ENCODE results near the gene PJA2.

PJA2 gene

DNA sequence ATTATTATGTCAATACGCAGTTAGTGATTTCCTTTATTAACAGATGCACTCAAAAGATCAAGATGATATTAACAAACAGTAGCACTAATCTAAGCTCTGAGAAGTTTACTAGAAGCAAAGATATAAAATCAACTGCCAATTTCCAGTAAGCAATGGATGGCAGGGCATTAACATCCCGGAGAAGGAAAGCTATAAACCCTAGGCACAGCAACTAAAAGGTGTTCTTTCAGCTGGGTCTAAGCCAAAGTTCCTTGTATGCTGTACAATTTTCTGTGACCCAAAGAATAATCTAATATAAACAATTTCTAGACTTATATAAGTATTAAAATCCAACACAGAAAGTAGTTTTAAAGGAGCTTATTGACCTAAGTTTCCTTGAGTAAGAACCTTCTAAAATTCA lies 39.4 kb downstream of the PJA2 start:
- Histone ChIP-seq H2AK5ac (ENCODE audit: low read length) (no peak overlapping the region), H3K56ac (ENCODE audit: low read length) (no peak overlapping the region), H3K18ac (ENCODE audit: low read length) (no peak overlapping the region), H3K79me2 (ENCODE audit: control insufficient read depth, insufficient read depth, low read length) (no peaks in the 10 kb centered on the region), H4K8ac (ENCODE audit: low read depth, low read length) (no peak overlapping the region), H3K9ac (ENCODE audit: low read length) (no peak overlapping the region), H2BK5ac (ENCODE audit: low read length) (no peak overlapping the region), H2BK15ac (replicated peaks; ENCODE audit: low read depth) (no peak overlapping the region), H3K4ac (ENCODE audit: low read depth, low read length) (no peak overlapping the region), H3K27me3 (ENCODE audit: insufficient read depth, low read length, poor library complexity) (no peaks in the 10 kb centered on the region), H3K4me1 (ENCODE audit: control insufficient read depth, low read depth, low read length) (no peaks in the 10 kb centered on the region), H2BK120ac (ENCODE audit: low read depth, low read length) (no peak overlapping the region), H3K23ac (ENCODE audit: low read length) (no peak overlapping the region), H3K4me3 (ENCODE audit: low read length) (no peak overlapping the region), H3K79me1 (ENCODE audit: low read length) (no peaks in the 10 kb centered on the region), H3K36me3 (ENCODE audit: control insufficient read depth, insufficient read depth, low read length) (peaks cover 1% of the 10 kb centered on the region), H3K27ac (ENCODE audit: low read depth, low read length) (no peak overlapping the region), H3K4me2 (ENCODE audit: low read length) (no peak overlapping the region), H4K5ac (ENCODE audit: low read length) (no peak overlapping the region)
- DNase-seq, result no peak
- WGBS (ENCODE audit: extremely low coverage, insufficient coverage, low lambda C conversion rate), result no CpG with 5 or more reads among the region's 2 CpGs

- Histone ChIP-seq H3K18ac (ENCODE audit: low read length) (no peak overlapping the region), H3K79me1 (ENCODE audit: low read length) (no peaks in the 10 kb centered on the region), H3K23ac (ENCODE audit: low read length) (no peak overlapping the region), H3K4ac (ENCODE audit: low read depth, low read length) (no peak overlapping the region), H2BK5ac (ENCODE audit: low read length) (no peak overlapping the region), H4K8ac (ENCODE audit: low read depth, low read length) (no peak overlapping the region), H4K5ac (ENCODE audit: low read length) (no peak overlapping the region), H3K4me2 (ENCODE audit: low read length) (no peak overlapping the region), H2BK15ac (replicated peaks; ENCODE audit: low read depth) (no peak overlapping the region), H3K27ac (ENCODE audit: low read depth, low read length) (no peak overlapping the region), H3K79me2 (ENCODE audit: control insufficient read depth, insufficient read depth, low read length) (no peaks in the 10 kb centered on the region), H3K56ac (ENCODE audit: low read length) (no peak overlapping the region), H3K4me1 (ENCODE audit: control insufficient read depth, low read depth, low read length) (no peaks in the 10 kb centered on the region), H3K36me3 (ENCODE audit: control insufficient read depth, insufficient read depth, low read length) (peaks cover 1% of the 10 kb centered on the region), H3K4me3 (ENCODE audit: low read length) (no peak overlapping the region), H2AK5ac (ENCODE audit: low read length) (no peak overlapping the region), H3K9ac (ENCODE audit: low read length) (no peak overlapping the region), H2BK120ac (ENCODE audit: low read depth, low read length) (no peak overlapping the region), H3K27me3 (ENCODE audit: insufficient read depth, low read length, poor library complexity) (no peaks in the 10 kb centered on the region)
- no peak for DNase-seq
Measured at GRCh38 chr5:109365653-109366052, 44.1 kb downstream of the PJA2 start.

DNA sequence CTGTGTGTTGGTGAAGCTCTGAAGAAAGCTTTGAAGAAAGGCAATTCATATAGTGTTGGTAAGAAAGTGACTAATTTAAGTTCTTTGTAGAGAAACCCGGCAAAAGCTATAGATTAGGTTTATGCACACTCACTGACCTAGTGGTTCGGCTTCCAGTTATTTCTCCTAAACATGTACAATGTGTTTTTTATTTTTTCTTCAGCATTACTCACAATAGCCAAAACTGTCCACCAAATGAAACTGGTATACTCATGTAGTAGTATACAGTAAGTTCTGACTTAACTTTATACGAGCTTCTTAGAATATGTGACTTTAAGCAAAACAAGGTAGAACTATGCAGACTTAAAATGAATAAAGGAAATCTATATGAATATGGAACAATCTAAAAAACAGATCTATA lies 44.8 kb downstream of the PJA2 start:
- H2BK15ac ChIP-seq (replicated peaks; ENCODE audit: low read depth), result no peak overlapping the region
- H4K8ac ChIP-seq (ENCODE audit: low read depth, low read length), result no peak overlapping the region
- H3K9ac ChIP-seq (ENCODE audit: low read length), result no peak overlapping the region
- no peak overlapping the region for H3K18ac ChIP-seq (ENCODE audit: low read length)
- H3K27me3 ChIP-seq (ENCODE audit: insufficient read depth, low read length, poor library complexity), result no peaks in the 10 kb centered on the region
- H3K4me2 ChIP-seq (ENCODE audit: low read length), result no peak overlapping the region
- no peak overlapping the region for H3K27ac ChIP-seq (ENCODE audit: low read depth, low read length)
- no peak overlapping the region for H2BK120ac ChIP-seq (ENCODE audit: low read depth, low read length)
- no peak for DNase-seq
- no peak overlapping the region for H4K5ac ChIP-seq (ENCODE audit: low read length)
- H3K79me1 ChIP-seq (ENCODE audit: low read length), result no peaks in the 10 kb centered on the region
- no peaks in the 10 kb centered on the region for H3K79me2 ChIP-seq (ENCODE audit: control insufficient read depth, insufficient read depth, low read length)
- no CpG with 5 or more reads among the region's 3 CpGs for WGBS (ENCODE audit: extremely low coverage, insufficient coverage, low lambda C conversion rate)
- peaks cover 1% of the 10 kb centered on the region for H3K36me3 ChIP-seq (ENCODE audit: control insufficient read depth, insufficient read depth, low read length)
- no peak overlapping the region for H2BK5ac ChIP-seq (ENCODE audit: low read length)
- no peak overlapping the region for H3K4ac ChIP-seq (ENCODE audit: low read depth, low read length)
- H2AK5ac ChIP-seq (ENCODE audit: low read length), result no peak overlapping the region
- no peak overlapping the region for H3K23ac ChIP-seq (ENCODE audit: low read length)
- H3K56ac ChIP-seq (ENCODE audit: low read length), result no peak overlapping the region
- no peak overlapping the region for H3K4me3 ChIP-seq (ENCODE audit: low read length)
- H3K4me1 ChIP-seq (ENCODE audit: control insufficient read depth, low read depth, low read length), result no peaks in the 10 kb centered on the region

GRCh38 chr5:109359642-109360041 lies 50.1 kb downstream of the PJA2 start:
- no CpG with 5 or more reads among the region's 3 CpGs for WGBS (ENCODE audit: extremely low coverage, insufficient coverage, low lambda C conversion rate)
- no peak for DNase-seq
- Histone ChIP-seq H3K4me1 (ENCODE audit: control insufficient read depth, low read depth, low read length) (no peaks in the 10 kb centered on the region), H3K23ac (ENCODE audit: low read length) (no peak overlapping the region), H2BK15ac (replicated peaks; ENCODE audit: low read depth) (no peak overlapping the region), H2AK5ac (ENCODE audit: low read length) (no peak overlapping the region), H3K27ac (ENCODE audit: low read depth, low read length) (no peak overlapping the region), H3K79me1 (ENCODE audit: low read length) (no peaks in the 10 kb centered on the region), H3K4me2 (ENCODE audit: low read length) (no peak overlapping the region), H3K9ac (ENCODE audit: low read length) (no peak overlapping the region), H3K4ac (ENCODE audit: low read depth, low read length) (no peak overlapping the region), H3K27me3 (ENCODE audit: insufficient read depth, low read length, poor library complexity) (no peaks in the 10 kb centered on the region), H2BK120ac (ENCODE audit: low read depth, low read length) (no peak overlapping the region), H2BK5ac (ENCODE audit: low read length) (no peak overlapping the region), H3K56ac (ENCODE audit: low read length) (no peak overlapping the region), H3K4me3 (ENCODE audit: low read length) (no peak overlapping the region), H3K18ac (ENCODE audit: low read length) (no peak overlapping the region), H4K5ac (ENCODE audit: low read length) (no peak overlapping the region), H3K36me3 (ENCODE audit: control insufficient read depth, insufficient read depth, low read length) (no peaks in the 10 kb centered on the region), H4K8ac (ENCODE audit: low read depth, low read length) (no peak overlapping the region), H3K79me2 (ENCODE audit: control insufficient read depth, insufficient read depth, low read length) (no peaks in the 10 kb centered on the region)

- Histone ChIP-seq H3K27me3 (ENCODE audit: insufficient read depth, low read length, poor library complexity) (no peaks in the 10 kb centered on the region), H3K4me2 (ENCODE audit: low read length) (no peak overlapping the region), H3K79me1 (ENCODE audit: low read length) (no peaks in the 10 kb centered on the region), H3K4me1 (ENCODE audit: control insufficient read depth, low read depth, low read length) (no peaks in the 10 kb centered on the region), H2AK5ac (ENCODE audit: low read length) (no peak overlapping the region), H3K4me3 (ENCODE audit: low read length) (no peak overlapping the region), H3K9ac (ENCODE audit: low read length) (no peak overlapping the region), H3K36me3 (ENCODE audit: control insufficient read depth, insufficient read depth, low read length) (no peaks in the 10 kb centered on the region), H2BK15ac (replicated peaks; ENCODE audit: low read depth) (no peak overlapping the region), H3K4ac (ENCODE audit: low read depth, low read length) (no peak overlapping the region), H3K79me2 (ENCODE audit: control insufficient read depth, insufficient read depth, low read length) (no peaks in the 10 kb centered on the region), H3K56ac (ENCODE audit: low read length) (no peak overlapping the region), H2BK5ac (ENCODE audit: low read length) (no peak overlapping the region), H4K5ac (ENCODE audit: low read length) (no peak overlapping the region), H3K23ac (ENCODE audit: low read length) (no peak overlapping the region), H3K18ac (ENCODE audit: low read length) (no peak overlapping the region), H3K27ac (ENCODE audit: low read depth, low read length) (no peak overlapping the region), H4K8ac (ENCODE audit: low read depth, low read length) (no peak overlapping the region), H2BK120ac (ENCODE audit: low read depth, low read length) (no peak overlapping the region)
- no peak for DNase-seq
- no CpG with 5 or more reads among the region's 2 CpGs for WGBS (ENCODE audit: extremely low coverage, insufficient coverage, low lambda C conversion rate)
Measured at GRCh38 chr5:109357807-109358206, 52.0 kb downstream of the PJA2 start.

- H3K36me3 ChIP-seq (ENCODE audit: control insufficient read depth, insufficient read depth, low read length), result no peaks in the 10 kb centered on the region
Measured at GRCh38 chr5:109354761-109355160, 55.0 kb downstream of the PJA2 start.

More at GRCh38 chr5:109354761-109355160, 55.0 kb downstream of the PJA2 start:
- Histone ChIP-seq H3K4ac (ENCODE audit: low read depth, low read length) (no peak overlapping the region), H2AK5ac (ENCODE audit: low read length) (no peak overlapping the region), H3K79me1 (ENCODE audit: low read length) (no peaks in the 10 kb centered on the region), H3K9ac (ENCODE audit: low read length) (no peak overlapping the region), H3K4me3 (ENCODE audit: low read length) (no peak overlapping the region), H3K18ac (ENCODE audit: low read length) (no peak overlapping the region), H3K56ac (ENCODE audit: low read length) (no peak overlapping the region), H3K4me1 (ENCODE audit: control insufficient read depth, low read depth, low read length) (no peaks in the 10 kb centered on the region), H3K4me2 (ENCODE audit: low read length) (no peak overlapping the region), H3K23ac (ENCODE audit: low read length) (no peak overlapping the region), H3K27me3 (ENCODE audit: insufficient read depth, low read length, poor library complexity) (no peaks in the 10 kb centered on the region), H3K27ac (ENCODE audit: low read depth, low read length) (no peak overlapping the region), H2BK120ac (ENCODE audit: low read depth, low read length) (no peak overlapping the region), H3K79me2 (ENCODE audit: control insufficient read depth, insufficient read depth, low read length) (no peaks in the 10 kb centered on the region), H4K8ac (ENCODE audit: low read depth, low read length) (no peak overlapping the region), H2BK15ac (replicated peaks; ENCODE audit: low read depth) (no peak overlapping the region), H2BK5ac (ENCODE audit: low read length) (no peak overlapping the region), H4K5ac (ENCODE audit: low read length) (no peak overlapping the region)
- WGBS (ENCODE audit: extremely low coverage, insufficient coverage, low lambda C conversion rate), result no CpG with 5 or more reads among the region's 2 CpGs
- DNase-seq, result no peak
